ENCODE data around the gene TOM1L2.

The TOM1L2 gene

DNA sequence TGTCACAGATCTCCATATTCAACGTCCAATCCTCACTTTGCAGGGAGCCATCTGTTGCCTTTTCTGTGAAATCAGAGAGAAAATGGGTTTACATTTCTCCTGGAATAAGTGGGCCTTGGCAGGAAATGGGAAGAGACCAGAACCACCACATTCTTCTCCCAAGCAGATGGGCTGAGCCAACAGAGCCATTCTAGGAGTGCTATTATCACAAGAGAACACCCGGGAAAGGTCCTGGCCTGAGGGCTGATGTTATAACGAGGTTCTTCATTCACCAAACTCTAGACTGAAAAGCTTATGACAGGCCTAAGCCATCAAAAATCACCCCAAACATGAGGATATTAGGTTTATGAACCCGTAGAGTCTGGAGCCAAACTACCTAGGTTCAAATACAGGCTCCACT, 64.7 kb downstream of the TOM1L2 start:
- Histone ChIP-seq H3K4me1 (ENCODE audit: insufficient read depth, low read length) (peaks cover 10% of the 10 kb centered on the region), H3K36me3 (ENCODE audit: insufficient read depth, low read length) (no peaks in the 10 kb centered on the region), H3K27me3 (ENCODE audit: insufficient read depth, low read length) (no peaks in the 10 kb centered on the region), H3K9ac (ENCODE audit: low read depth, low read length) (no peak overlapping the region), H3K4me3 (ENCODE audit: low read length) (no peak overlapping the region), H3K27ac (ENCODE audit: low read depth, low read length) (no peak overlapping the region), H3K9me3 (ENCODE audit: insufficient read depth, low read depth, low read length) (no peaks in the 10 kb centered on the region)
- WGBS, result 78% methylated on average over 3 of the region's 4 CpGs

GRCh38 chr17:17906418-17907215, 65.6 kb downstream of the TOM1L2 start:
- Histone ChIP-seq H3K27ac (ENCODE audit: low read depth, low read length) (no peak overlapping the region), H3K9me3 (ENCODE audit: insufficient read depth, low read depth, low read length) (no peaks in the 10 kb centered on the region), H3K9ac (ENCODE audit: low read depth, low read length) (no peak overlapping the region), H3K4me1 (ENCODE audit: insufficient read depth, low read length) (peaks cover 10% of the 10 kb centered on the region), H3K4me3 (ENCODE audit: low read length) (no peak overlapping the region), H3K27me3 (ENCODE audit: insufficient read depth, low read length) (no peaks in the 10 kb centered on the region), H3K36me3 (ENCODE audit: insufficient read depth, low read length) (no peaks in the 10 kb centered on the region)
- 83% methylated on average over 10 of the region's 10 CpGs for WGBS

GRCh38 chr17:17905036-17905320, 67.2 kb downstream of the TOM1L2 start:
- Histone ChIP-seq H3K27me3 (ENCODE audit: insufficient read depth, low read length) (no peaks in the 10 kb centered on the region), H3K27ac (ENCODE audit: low read depth, low read length) (no peak overlapping the region), H3K9ac (ENCODE audit: low read depth, low read length) (no peak overlapping the region), H3K4me1 (ENCODE audit: insufficient read depth, low read length) (peaks cover 10% of the 10 kb centered on the region), H3K36me3 (ENCODE audit: insufficient read depth, low read length) (no peaks in the 10 kb centered on the region), H3K9me3 (ENCODE audit: insufficient read depth, low read depth, low read length) (no peaks in the 10 kb centered on the region), H3K4me3 (ENCODE audit: low read length) (no peak overlapping the region)
- whole genome bisulfite sequencing, result 90% methylated on average over 5 of the region's 5 CpGs

DNA sequence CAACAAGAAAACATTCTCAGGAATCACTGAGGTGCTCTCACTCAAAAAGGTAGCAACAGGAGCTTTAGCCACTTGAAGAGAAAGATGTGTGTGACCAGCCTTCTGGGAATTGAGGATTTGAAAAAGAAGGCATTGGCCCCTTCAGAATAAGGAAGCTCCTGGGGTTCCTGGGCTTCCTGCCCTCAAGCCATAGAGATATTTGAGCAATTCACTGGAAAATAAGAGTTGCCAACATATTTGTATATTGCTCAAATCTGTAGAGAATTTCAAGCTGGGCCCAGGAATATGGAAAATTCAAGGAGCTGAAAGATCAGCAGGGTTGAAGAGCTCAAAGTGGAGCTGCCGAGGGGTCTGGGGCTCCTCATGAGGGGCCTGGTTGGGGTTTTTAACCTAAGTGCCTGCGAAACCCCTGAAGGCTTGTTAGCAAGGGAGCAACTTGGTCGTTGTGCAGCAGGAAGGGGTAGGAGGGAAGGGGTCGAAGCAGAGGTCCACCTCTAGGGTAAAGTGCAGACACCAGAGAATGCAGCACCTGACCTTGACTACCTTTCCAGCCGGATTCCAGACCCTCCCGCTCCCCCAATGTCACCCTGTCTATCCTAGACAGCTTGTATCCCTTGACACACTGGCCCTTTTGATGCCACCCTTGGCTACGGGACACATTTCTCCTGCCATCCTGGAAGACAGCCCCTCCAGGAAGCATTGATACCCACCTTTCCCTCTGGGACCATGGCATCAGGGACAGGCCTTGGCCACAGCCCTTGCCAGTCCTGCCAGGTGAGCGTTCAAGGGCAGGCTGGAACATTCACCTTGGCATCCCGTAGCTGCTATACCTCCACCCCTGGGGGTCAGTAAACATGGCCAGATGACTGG, 67.8 kb downstream of the TOM1L2 start:
- Histone ChIP-seq H3K4me3 (ENCODE audit: low read length) (no peak overlapping the region), H3K9ac (ENCODE audit: low read depth, low read length) (no peak overlapping the region), H3K27me3 (ENCODE audit: insufficient read depth, low read length) (no peaks in the 10 kb centered on the region), H3K27ac (ENCODE audit: low read depth, low read length) (no peak overlapping the region), H3K4me1 (ENCODE audit: insufficient read depth, low read length) (peaks cover 10% of the 10 kb centered on the region), H3K9me3 (ENCODE audit: insufficient read depth, low read depth, low read length) (no peaks in the 10 kb centered on the region), H3K36me3 (ENCODE audit: insufficient read depth, low read length) (no peaks in the 10 kb centered on the region)
- WGBS, result 92% methylated on average over 9 of the region's 9 CpGs

GRCh38 chr17:17902877-17903276, 69.3 kb downstream of the TOM1L2 start:
- WGBS, result 87% methylated on average over 4 of the region's 4 CpGs
- Histone ChIP-seq H3K9ac (ENCODE audit: low read depth, low read length) (no peak overlapping the region), H3K27ac (ENCODE audit: low read depth, low read length) (no peak overlapping the region), H3K4me3 (ENCODE audit: low read length) (no peak overlapping the region), H3K36me3 (ENCODE audit: insufficient read depth, low read length) (no peaks in the 10 kb centered on the region), H3K9me3 (ENCODE audit: insufficient read depth, low read depth, low read length) (no peaks in the 10 kb centered on the region), H3K27me3 (ENCODE audit: insufficient read depth, low read length) (no peaks in the 10 kb centered on the region), H3K4me1 (ENCODE audit: insufficient read depth, low read length) (peaks cover 10% of the 10 kb centered on the region)

GRCh38 chr17:17902376-17902775, 69.8 kb downstream of the TOM1L2 start:
- no peak overlapping the region for H3K9ac ChIP-seq (ENCODE audit: low read depth, low read length)
- H3K36me3 ChIP-seq (ENCODE audit: insufficient read depth, low read length), result no peaks in the 10 kb centered on the region
- no peak overlapping the region for H3K4me3 ChIP-seq (ENCODE audit: low read length)
- H3K27ac ChIP-seq (ENCODE audit: low read depth, low read length), result no peak overlapping the region
- H3K27me3 ChIP-seq (ENCODE audit: insufficient read depth, low read length), result no peaks in the 10 kb centered on the region
- H3K9me3 ChIP-seq (ENCODE audit: insufficient read depth, low read depth, low read length), result no peaks in the 10 kb centered on the region
- WGBS, result 91% methylated on average over 3 of the region's 3 CpGs
- H3K4me1 ChIP-seq (ENCODE audit: insufficient read depth, low read length), result peaks cover 10% of the 10 kb centered on the region

DNA sequence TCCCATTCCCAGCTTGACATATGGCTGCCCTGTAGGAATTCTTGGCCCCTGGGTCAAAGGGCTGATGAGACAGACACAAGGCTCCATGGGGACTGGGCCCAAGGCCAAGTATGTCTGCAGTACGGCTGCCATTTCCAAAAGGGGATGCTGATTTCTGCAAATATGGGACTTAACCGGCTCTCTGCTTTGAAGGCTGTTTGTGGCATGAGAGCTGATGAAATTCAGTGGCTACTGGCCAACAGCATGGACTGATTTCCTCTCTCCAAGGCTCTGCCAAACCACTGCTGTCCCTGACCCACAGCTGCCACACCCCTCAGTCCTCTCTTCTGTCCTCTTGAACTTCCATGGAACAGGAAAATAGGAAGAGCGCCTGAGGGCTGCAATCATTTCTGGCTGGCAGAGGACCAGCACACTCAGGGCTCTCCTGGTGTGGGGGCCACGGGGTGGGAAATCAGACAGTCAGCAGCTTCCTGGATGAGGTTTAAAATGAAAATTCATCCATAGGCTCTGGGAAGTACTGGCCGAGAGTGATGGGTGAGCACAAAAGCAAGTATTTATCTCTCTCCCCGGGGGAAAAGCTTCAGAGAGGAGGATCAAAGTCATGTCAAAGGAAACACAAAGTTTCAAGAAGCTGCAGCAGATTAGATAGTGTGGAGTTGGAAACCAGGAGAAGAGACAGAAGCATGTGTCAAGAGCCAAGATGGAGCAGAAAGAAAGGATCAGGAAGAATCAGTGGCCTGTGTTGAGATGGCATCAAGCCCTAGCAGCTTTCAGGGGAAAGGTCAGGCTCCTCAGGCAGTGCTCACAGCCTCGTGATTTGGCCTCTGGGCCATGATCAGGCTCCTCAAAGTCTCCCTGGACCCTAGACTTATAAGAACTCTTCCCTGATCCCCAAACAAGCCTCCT, 71.3 kb downstream of the TOM1L2 start:
- H3K27me3 ChIP-seq (ENCODE audit: insufficient read depth, low read length), result no peaks in the 10 kb centered on the region
- H3K9me3 ChIP-seq (ENCODE audit: insufficient read depth, low read depth, low read length), result no peaks in the 10 kb centered on the region
- no peak overlapping the region for H3K27ac ChIP-seq (ENCODE audit: low read depth, low read length)
- 69% methylated on average over 7 of the region's 7 CpGs for WGBS
- no peak overlapping the region for H3K4me3 ChIP-seq (ENCODE audit: low read length)
- no peak overlapping the region for H3K9ac ChIP-seq (ENCODE audit: low read depth, low read length)
- peaks cover 3% of the 10 kb centered on the region; the same call in 1 of the 2 replicates for H3K4me1 ChIP-seq (ENCODE audit: insufficient read depth, low read length)
- H3K36me3 ChIP-seq (ENCODE audit: insufficient read depth, low read length), result no peaks in the 10 kb centered on the region

DNA sequence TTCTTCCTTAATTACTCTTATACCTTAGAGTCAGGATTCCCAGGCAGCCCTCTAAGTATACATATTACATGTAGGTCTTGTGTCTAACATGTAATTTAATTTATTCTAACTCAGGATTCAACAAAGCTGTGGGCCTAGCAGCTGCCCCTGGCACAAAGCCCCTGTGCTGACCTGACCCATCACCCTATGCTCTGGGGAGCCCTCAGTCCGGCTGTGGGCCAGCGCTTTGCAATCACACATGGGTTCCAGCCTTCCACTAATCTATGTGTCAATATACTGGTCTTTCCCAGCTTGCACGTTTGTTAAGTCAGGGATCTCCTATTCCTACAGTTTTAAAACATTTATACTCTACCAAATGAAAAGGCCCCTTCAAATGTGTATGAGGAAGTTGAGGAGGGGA, 72.7 kb downstream of the TOM1L2 start:
- Histone ChIP-seq H3K9ac (ENCODE audit: low read depth, low read length) (no peak overlapping the region), H3K27me3 (ENCODE audit: insufficient read depth, low read length) (no peaks in the 10 kb centered on the region), H3K9me3 (ENCODE audit: insufficient read depth, low read depth, low read length) (no peaks in the 10 kb centered on the region), H3K36me3 (ENCODE audit: insufficient read depth, low read length) (no peaks in the 10 kb centered on the region), H3K4me3 (ENCODE audit: low read length) (no peak overlapping the region), H3K27ac (ENCODE audit: low read depth, low read length) (no peak overlapping the region), H3K4me1 (ENCODE audit: insufficient read depth, low read length) (peaks cover 3% of the 10 kb centered on the region; the same call in 1 of the 2 replicates)
- WGBS, result 93% methylated on average over 2 of the region's 3 CpGs

DNA sequence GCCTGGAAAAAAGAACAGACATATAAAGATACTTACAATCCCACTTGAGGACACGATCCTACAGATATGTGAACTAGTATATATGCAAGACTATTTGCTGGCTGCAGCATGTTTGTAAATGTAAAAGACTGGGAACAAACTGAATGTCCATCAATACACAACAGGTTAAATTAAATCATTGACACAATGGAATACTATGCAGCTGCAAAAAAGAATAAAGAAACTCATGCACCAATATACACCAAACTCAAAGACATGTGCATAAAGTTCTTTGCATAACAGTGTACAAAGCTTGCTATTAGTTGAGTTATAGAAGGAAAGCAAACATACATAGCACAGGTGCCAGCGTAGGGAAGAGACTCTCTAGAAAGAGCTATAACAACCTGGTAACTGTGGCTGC, 73.5 kb downstream of the TOM1L2 start:
- 95% methylated on average over 1 of the region's 2 CpGs for WGBS
- no peak overlapping the region for H3K27ac ChIP-seq (ENCODE audit: low read depth, low read length)

GRCh38 chr17:17897442-17897841, 74.8 kb downstream of the TOM1L2 start:
- Histone ChIP-seq H3K9me3 (ENCODE audit: insufficient read depth, low read depth, low read length) (no peaks in the 10 kb centered on the region), H3K4me3 (ENCODE audit: low read length) (no peak overlapping the region), H3K27ac (ENCODE audit: low read depth, low read length) (no peak overlapping the region), H3K36me3 (ENCODE audit: insufficient read depth, low read length) (no peaks in the 10 kb centered on the region), H3K9ac (ENCODE audit: low read depth, low read length) (no peak overlapping the region), H3K4me1 (ENCODE audit: insufficient read depth, low read length) (no peaks in the 10 kb centered on the region; the same call in 1 of the 2 replicates), H3K27me3 (ENCODE audit: insufficient read depth, low read length) (no peaks in the 10 kb centered on the region)
- WGBS, result 92% methylated on average over 1 of the region's 2 CpGs

More for the DNA sequence above, 73.5 kb downstream of the TOM1L2 start:
- no peaks in the 10 kb centered on the region for H3K9me3 ChIP-seq (ENCODE audit: insufficient read depth, low read depth, low read length)
- peaks cover 3% of the 10 kb centered on the region; the same call in 1 of the 2 replicates for H3K4me1 ChIP-seq (ENCODE audit: insufficient read depth, low read length)
- no peaks in the 10 kb centered on the region for H3K36me3 ChIP-seq (ENCODE audit: insufficient read depth, low read length)
- no peak overlapping the region for H3K4me3 ChIP-seq (ENCODE audit: low read length)
- H3K9ac ChIP-seq (ENCODE audit: low read depth, low read length), result no peak overlapping the region
- H3K27me3 ChIP-seq (ENCODE audit: insufficient read depth, low read length), result no peaks in the 10 kb centered on the region

DNA sequence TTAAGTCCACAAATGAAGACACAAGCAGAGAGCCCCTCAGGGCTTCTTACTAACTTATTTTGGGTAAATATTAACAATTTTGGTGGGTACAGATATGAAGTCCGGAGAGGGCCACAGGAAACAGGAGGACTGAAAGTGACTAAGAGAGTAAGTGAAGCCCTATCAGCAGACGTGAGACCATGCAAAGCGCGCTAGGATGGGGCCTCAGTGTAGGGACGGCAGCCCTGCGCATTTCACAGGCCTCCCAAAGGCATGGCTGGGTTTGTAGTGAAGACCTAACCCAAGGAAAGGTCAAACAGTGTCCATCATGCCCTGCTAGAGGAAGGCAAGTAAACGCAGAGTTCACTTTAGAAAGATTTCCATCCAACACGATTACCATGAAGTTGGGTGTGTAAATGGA, 75.5 kb downstream of the TOM1L2 start:
- Histone ChIP-seq H3K9me3 (ENCODE audit: insufficient read depth, low read depth, low read length) (no peaks in the 10 kb centered on the region), H3K4me1 (ENCODE audit: insufficient read depth, low read length) (no peaks in the 10 kb centered on the region; the same call in 1 of the 2 replicates), H3K36me3 (ENCODE audit: insufficient read depth, low read length) (no peaks in the 10 kb centered on the region), H3K27me3 (ENCODE audit: insufficient read depth, low read length) (no peaks in the 10 kb centered on the region), H3K4me3 (ENCODE audit: low read length) (no peak overlapping the region), H3K9ac (ENCODE audit: low read depth, low read length) (no peak overlapping the region), H3K27ac (ENCODE audit: low read depth, low read length) (no peak overlapping the region)
- WGBS, result 92% methylated on average over 8 of the region's 8 CpGs
